ENCODE measurements around the gene RASD1. TPM values are rescaled to one million over a fixed set of nuclear protein-coding genes. Genes with fewer than 3 reads are reported as not detected.

The RASD1 gene
- polyA plus RNA-seq, 2 of the 4 experiments (the other 2 are of a cell fraction) = 0.92 to 1.4 TPM

DNA sequence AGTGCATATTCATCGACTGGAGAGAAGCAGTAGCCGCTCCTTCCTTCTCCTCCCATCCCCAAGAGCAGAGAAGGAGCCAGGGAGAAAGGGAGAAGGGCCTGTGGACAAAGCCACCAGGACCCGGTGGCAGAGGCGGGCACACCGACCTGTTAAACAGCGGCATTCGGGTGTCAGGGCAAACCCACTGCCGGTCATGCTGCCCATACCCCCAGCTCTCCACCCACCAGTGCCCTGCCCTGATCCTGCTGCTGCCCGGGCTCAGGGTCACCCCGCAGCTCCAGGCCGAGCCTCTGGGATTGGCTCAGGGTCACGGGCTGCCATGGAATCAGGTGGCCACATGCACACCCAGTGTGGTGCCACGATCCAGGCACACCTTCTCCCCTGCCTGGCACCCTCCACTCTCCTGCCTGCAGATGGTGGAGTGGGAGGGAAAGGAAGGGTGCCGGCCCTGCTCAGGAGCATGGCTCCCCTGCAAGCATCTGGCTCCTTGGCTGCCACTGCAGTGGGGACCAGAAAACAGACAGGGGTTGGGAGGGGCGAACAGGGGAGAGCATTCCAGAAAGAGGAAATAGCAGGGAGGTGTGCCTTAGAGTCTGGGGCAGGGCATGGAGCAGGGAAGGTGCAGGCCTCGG is 18.3 kb upstream of the RASD1 start:
- TF ChIP-seq RAD21 (conservative IDR thresholded peaks at IDR 0.05 in 1 of 2, IDR thresholded peaks at IDR 0.05 in 1 of 2) = no peak
- TF ChIP-seq JUN (IDR thresholded peaks at IDR 0.05) = no peak
- no peak for TF ChIP-seq ZSCAN20 (CRISPR knock-in tag; IDR thresholded peaks at IDR 0.05)
- TF ChIP-seq KDM5A (IDR thresholded peaks at IDR 0.05) = no peak
- TF ChIP-seq, protein P1, sequence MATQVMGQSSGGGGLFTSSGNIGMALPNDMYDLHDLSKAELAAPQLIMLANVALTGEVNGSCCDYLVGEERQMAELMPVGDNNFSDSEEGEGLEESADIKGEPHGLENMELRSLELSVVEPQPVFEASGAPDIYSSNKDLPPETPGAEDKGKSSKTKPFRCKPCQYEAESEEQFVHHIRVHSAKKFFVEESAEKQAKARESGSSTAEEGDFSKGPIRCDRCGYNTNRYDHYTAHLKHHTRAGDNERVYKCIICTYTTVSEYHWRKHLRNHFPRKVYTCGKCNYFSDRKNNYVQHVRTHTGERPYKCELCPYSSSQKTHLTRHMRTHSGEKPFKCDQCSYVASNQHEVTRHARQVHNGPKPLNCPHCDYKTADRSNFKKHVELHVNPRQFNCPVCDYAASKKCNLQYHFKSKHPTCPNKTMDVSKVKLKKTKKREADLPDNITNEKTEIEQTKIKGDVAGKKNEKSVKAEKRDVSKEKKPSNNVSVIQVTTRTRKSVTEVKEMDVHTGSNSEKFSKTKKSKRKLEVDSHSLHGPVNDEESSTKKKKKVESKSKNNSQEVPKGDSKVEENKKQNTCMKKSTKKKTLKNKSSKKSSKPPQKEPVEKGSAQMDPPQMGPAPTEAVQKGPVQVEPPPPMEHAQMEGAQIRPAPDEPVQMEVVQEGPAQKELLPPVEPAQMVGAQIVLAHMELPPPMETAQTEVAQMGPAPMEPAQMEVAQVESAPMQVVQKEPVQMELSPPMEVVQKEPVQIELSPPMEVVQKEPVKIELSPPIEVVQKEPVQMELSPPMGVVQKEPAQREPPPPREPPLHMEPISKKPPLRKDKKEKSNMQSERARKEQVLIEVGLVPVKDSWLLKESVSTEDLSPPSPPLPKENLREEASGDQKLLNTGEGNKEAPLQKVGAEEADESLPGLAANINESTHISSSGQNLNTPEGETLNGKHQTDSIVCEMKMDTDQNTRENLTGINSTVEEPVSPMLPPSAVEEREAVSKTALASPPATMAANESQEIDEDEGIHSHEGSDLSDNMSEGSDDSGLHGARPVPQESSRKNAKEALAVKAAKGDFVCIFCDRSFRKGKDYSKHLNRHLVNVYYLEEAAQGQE (IDR thresholded peaks at IDR 0.05) = no peak
- no peak for TF ChIP-seq ESRRA (IDR thresholded peaks at IDR 0.05; ENCODE audit: borderline replicate concordance, low read length)
- no peak for TF ChIP-seq MAZ (IDR thresholded peaks at IDR 0.05; ENCODE audit: borderline replicate concordance, low read depth, low read length)
- TF ChIP-seq TFCP2L1 (CRISPR knock-in tag; IDR thresholded peaks at IDR 0.05) = no peak
- no peak for TF ChIP-seq NPAS2 (CRISPR knock-in tag; IDR thresholded peaks at IDR 0.05; ENCODE audit: borderline replicate concordance)
- no peak for TF ChIP-seq EHF (CRISPR knock-in tag; IDR thresholded peaks at IDR 0.05)
- TF ChIP-seq GATA3 (IDR thresholded peaks at IDR 0.05; ENCODE audit: borderline replicate concordance) = no peak
- TF ChIP-seq CBX8 (IDR thresholded peaks at IDR 0.05) = no peak
- TF ChIP-seq, protein P2, sequence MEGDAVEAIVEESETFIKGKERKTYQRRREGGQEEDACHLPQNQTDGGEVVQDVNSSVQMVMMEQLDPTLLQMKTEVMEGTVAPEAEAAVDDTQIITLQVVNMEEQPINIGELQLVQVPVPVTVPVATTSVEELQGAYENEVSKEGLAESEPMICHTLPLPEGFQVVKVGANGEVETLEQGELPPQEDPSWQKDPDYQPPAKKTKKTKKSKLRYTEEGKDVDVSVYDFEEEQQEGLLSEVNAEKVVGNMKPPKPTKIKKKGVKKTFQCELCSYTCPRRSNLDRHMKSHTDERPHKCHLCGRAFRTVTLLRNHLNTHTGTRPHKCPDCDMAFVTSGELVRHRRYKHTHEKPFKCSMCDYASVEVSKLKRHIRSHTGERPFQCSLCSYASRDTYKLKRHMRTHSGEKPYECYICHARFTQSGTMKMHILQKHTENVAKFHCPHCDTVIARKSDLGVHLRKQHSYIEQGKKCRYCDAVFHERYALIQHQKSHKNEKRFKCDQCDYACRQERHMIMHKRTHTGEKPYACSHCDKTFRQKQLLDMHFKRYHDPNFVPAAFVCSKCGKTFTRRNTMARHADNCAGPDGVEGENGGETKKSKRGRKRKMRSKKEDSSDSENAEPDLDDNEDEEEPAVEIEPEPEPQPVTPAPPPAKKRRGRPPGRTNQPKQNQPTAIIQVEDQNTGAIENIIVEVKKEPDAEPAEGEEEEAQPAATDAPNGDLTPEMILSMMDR (IDR thresholded peaks at IDR 0.05) = no peak
- TF ChIP-seq, protein P3, sequence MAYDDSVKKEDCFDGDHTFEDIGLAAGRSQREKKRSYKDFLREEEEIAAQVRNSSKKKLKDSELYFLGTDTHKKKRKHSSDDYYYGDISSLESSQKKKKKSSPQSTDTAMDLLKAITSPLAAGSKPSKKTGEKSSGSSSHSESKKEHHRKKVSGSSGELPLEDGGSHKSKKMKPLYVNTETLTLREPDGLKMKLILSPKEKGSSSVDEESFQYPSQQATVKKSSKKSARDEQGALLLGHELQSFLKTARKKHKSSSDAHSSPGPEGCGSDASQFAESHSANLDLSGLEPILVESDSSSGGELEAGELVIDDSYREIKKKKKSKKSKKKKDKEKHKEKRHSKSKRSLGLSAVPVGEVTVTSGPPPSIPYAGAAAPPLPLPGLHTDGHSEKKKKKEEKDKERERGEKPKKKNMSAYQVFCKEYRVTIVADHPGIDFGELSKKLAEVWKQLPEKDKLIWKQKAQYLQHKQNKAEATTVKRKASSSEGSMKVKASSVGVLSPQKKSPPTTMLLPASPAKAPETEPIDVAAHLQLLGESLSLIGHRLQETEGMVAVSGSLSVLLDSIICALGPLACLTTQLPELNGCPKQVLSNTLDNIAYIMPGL (CRISPR knock-in tag; IDR thresholded peaks at IDR 0.05; ENCODE audit: borderline replicate concordance) = no peak
- TF ChIP-seq EP300 (IDR thresholded peaks at IDR 0.05) = no peak
- no peak for DNase-seq (ENCODE audit: low read depth in 1 of 2, low spot score in 1 of 2)
- 93% methylated on average over 14 of the region's 16 CpGs for WGBS (ENCODE audit: missing lambda C conversion rate)
- Histone ChIP-seq H3K4me2 (no peak overlapping the region), H3K4me1 (peaks cover 15% of the 10 kb centered on the region), H3K9me3 (no peaks in the 10 kb centered on the region), H3K27ac (no peak overlapping the region), H3K4me3 (no peak overlapping the region)
- FAIRE-seq = no peak
- CTCF ChIA-PET = interaction anchor here (0.7 to 9.0 kb wide), 6 partner anchors 10 to 159 kb away, joined by 4 to 102 read pairs (median 16); partner anchors contain the start of gene RASD1
- ATAC-seq = no peak
- POLR2A ChIA-PET = interaction anchor here (0.9 kb wide), 1 partner anchor 18 kb away, joined by 7 read pairs; the partner anchor contains the start of gene RASD1

DNA sequence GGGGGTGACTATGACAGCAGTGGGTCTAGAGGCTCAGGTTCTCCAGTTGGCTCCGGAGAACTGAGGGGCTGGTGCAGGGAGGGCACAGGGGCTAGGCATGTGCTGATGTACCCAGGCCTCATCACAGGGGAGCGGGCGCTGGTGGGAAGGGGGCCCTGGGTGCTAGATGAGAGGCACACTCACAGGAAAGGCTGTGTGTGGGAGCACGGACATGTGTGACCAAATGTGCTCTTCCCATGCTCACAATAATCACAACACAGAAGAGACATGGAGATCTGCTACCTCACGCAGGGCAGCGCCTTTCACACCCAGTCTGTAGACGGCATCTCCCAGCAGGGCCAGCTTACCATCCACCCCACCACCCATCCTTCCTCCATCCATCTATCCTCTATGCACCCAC is 17.4 kb upstream of the RASD1 start:
- no peaks in the 10 kb centered on the region for H3K9me3 ChIP-seq
- H3K27ac ChIP-seq = no peak overlapping the region
- peaks cover 15% of the 10 kb centered on the region for H3K4me1 ChIP-seq
- FAIRE-seq = no peak
- WGBS (ENCODE audit: missing lambda C conversion rate) = 94% methylated on average over 7 of the region's 7 CpGs
- H3K4me3 ChIP-seq = no peak overlapping the region
- ChIA-PET CTCF (interaction anchor here (0.7 to 9.0 kb wide), 7 partner anchors 10 to 159 kb away, joined by 3 to 102 read pairs (median 4); partner anchors contain the start of gene RASD1), POLR2A (no interaction called here)
- no peak overlapping the region for H3K4me2 ChIP-seq
- no peak for TF ChIP-seq KDM5A (IDR thresholded peaks at IDR 0.05)
- TF ChIP-seq POLR2A (IDR thresholded peaks at IDR 0.05; ENCODE audit: low read length) = no peak
- no peak for DNase-seq (ENCODE audit: low read depth in 1 of 2, low spot score in 1 of 2)
- ATAC-seq = no peak

All from A549 (cell line).